Ascending aorta (tissue), 2 donors: ENCODE measurements around the gene NFATC3. TPM values are rescaled to one million over a fixed set of nuclear protein-coding genes. Genes with fewer than 3 reads are reported as not detected.

Experiments used
- DNase-seq, 2 donors: peaks; one replicate each; pipeline ENCODE4 v3.0.0-alpha.2; 2019; ENCODE audit warnings: low spot score in 2 of 2
- H3K27ac ChIP-seq, 2 donors: fragments of 200-600 bp; sonication (generic); one replicate each; pipeline ENCODE4 v1.5.1; 2016 to 2017; ENCODE audit warnings: mild to moderate bottlenecking in 1 of 2
- H3K27me3 ChIP-seq: fragments of 200-600 bp; sonication (generic); one replicate; pipeline ENCODE4 v1.5.1; 2017
- H3K36me3 ChIP-seq, 2 donors: fragments of 200-600 bp; sonication (generic); one replicate each; pipeline ENCODE4 v1.5.1; 2016
- H3K4me1 ChIP-seq, 2 donors: fragments of 200-600 bp; sonication (generic); one replicate each; pipeline ENCODE4 v1.5.1; 2016 to 2017; ENCODE audit warnings: mild to moderate bottlenecking in 1 of 2
- H3K4me3 ChIP-seq, 2 donors: fragments of 200-600 bp; sonication (generic); one replicate each; pipeline ENCODE4 v1.5.1; 2016 to 2017; ENCODE audit warnings: mild to moderate bottlenecking in 1 of 2
- H3K9me3 ChIP-seq, 2 donors: fragments of 200-600 bp; sonication (generic); one replicate each; pipeline ENCODE4 v1.5.1; 2016
- CTCF ChIP-seq, 3 experiments: fragments of 200-600 bp in 2 of 3; fragments of 450-650 bp in 1 of 3; sonication (generic) in 2 of 3; IDR thresholded peaks; one replicate each; pipeline ENCODE4 v1.5.1; 2016 to 2019; ENCODE audit warnings: antibody characterized with exemption in 3 of 3, mild to moderate bottlenecking in 1 of 3, moderate library complexity in 1 of 3
- intact Hi-C: fragments of 100-400 bp; cut with DNase I; formaldehyde crosslinking; loops from one replicate; pipeline ENCODE4 v1.15.1; 2023
- total RNA-seq: library from RNA; depleted of rRNA; stranded (reverse); fragments of >200 nt; gene quantifications from one replicate; pipeline ENCODE4 v1.1.0, GENCODE V29; 2016

The NFATC3 gene
- total RNA-seq, 1 donor from 2014 or later, result 36.4 TPM

- peak; percentile 62 to 80 (median 76) for TF ChIP-seq CTCF (IDR thresholded peaks at IDR 0.05)
- peaks cover 16 to 18% of the 10 kb centered on the region in 2 donors for H3K36me3 ChIP-seq
- intact Hi-C loops, result loop anchor here (1.0 kb wide), 3 partner anchors 19 to 47 kb away; partner anchors contain the start of genes PLA2G15 and PRMT7
- peaks cover 0 to 22% of the 10 kb centered on the region in 2 donors for H3K4me1 ChIP-seq
- DNase-seq, result peak; percentile 40 to 87
- no peaks in the 10 kb centered on the region for H3K9me3 ChIP-seq
- no peaks in the 10 kb centered on the region for H3K27me3 ChIP-seq
- H3K4me3 ChIP-seq, result peak within 1 kb of the TSS; percentile 76 to 90
- H3K27ac ChIP-seq, result peak within 1 kb of the TSS; percentile 97 to 99
Measured at GRCh38 chr16:68264128-68265077, 179.2 kb downstream of the NFATC3 start, which contains the start of gene SLC7A6. SLC7A6 (plus strand) TSS chr16:68264526; CDS start chr16:68274727, 10,201 bp downstream.

GRCh38 chr16:68265078-68265920 lies 180.1 kb downstream of the NFATC3 start:
- Histone ChIP-seq H3K36me3 (peaks cover 7 to 9% of the 10 kb centered on the region in 2 donors), H3K27me3 (no peaks in the 10 kb centered on the region), H3K9me3 (no peaks in the 10 kb centered on the region), H3K4me1 (peaks cover 0 to 22% of the 10 kb centered on the region in 2 donors), H3K27ac (peak overlapping the region; percentile 97 to 99), H3K4me3 (peak overlapping the region; percentile 76 to 90)
- DNase-seq, result peak; percentile 52 to 90
- no peak for TF ChIP-seq CTCF (IDR thresholded peaks at IDR 0.05)
- intact Hi-C loops, result loop anchor here (1.0 kb wide), 2 partner anchors 23 to 46 kb away; partner anchors contain the start of gene PRMT7

- Histone ChIP-seq H3K9me3 (no peaks in the 10 kb centered on the region), H3K27ac (no peak overlapping the region), H3K27me3 (no peaks in the 10 kb centered on the region), H3K36me3 (no peaks in the 10 kb centered on the region), H3K4me1 (peaks cover 0 to 22% of the 10 kb centered on the region in 2 donors), H3K4me3 (no peak overlapping the region)
- DNase-seq, result no peak
- intact Hi-C loops, result no loop called here
- TF ChIP-seq CTCF (IDR thresholded peaks at IDR 0.05), result no peak
Measured at GRCh38 chr16:68267612-68268405, 182.6 kb downstream of the NFATC3 start.

- no peak overlapping the region for H3K4me3 ChIP-seq
- peaks cover 10 to 13% of the 10 kb centered on the region in 2 donors for H3K36me3 ChIP-seq
- no peak for TF ChIP-seq CTCF (IDR thresholded peaks at IDR 0.05)
- no peak for DNase-seq
- no peaks in the 10 kb centered on the region for H3K9me3 ChIP-seq
- H3K4me1 ChIP-seq, result peaks cover 0 to 16% of the 10 kb centered on the region in 2 donors
- H3K27me3 ChIP-seq, result no peaks in the 10 kb centered on the region
- no peak overlapping the region for H3K27ac ChIP-seq
- intact Hi-C loops, result no loop called here
Measured at GRCh38 chr16:68269793-68270192, 184.6 kb downstream of the NFATC3 start.

GRCh38 chr16:68270353-68270752 lies 185.2 kb downstream of the NFATC3 start:
- no peaks in the 10 kb centered on the region for H3K9me3 ChIP-seq
- DNase-seq, result no peak
- no peak for TF ChIP-seq CTCF (IDR thresholded peaks at IDR 0.05)
- intact Hi-C loops, result no loop called here
- peaks cover 0 to 16% of the 10 kb centered on the region in 2 donors for H3K4me1 ChIP-seq
- no peaks in the 10 kb centered on the region for H3K27me3 ChIP-seq
- H3K4me3 ChIP-seq, result no peak overlapping the region
- peaks cover 14 to 16% of the 10 kb centered on the region in 2 donors for H3K36me3 ChIP-seq
- no peak overlapping the region for H3K27ac ChIP-seq
